ENCODE measurements around the gene CACNB2.
"Not testable (repeated sequence)": the region's sequence is repeated elsewhere in the genome, so short reads cannot be mapped to it uniquely, and the experiment has no call there.

The CACNB2 gene

GRCh38 chr10:18532881-18533535 is 392.8 kb downstream of the CACNB2 start:
- DNase-seq = no peak

- no peak for DNase-seq
These were observed 393.7 kb downstream of the CACNB2 start for GRCh38 chr10:18533896-18534295.

- DNase-seq = no peak
These were observed 399.1 kb downstream of the CACNB2 start for GRCh38 chr10:18539335-18539734.

GRCh38 chr10:18540195-18540594 is 400.0 kb downstream of the CACNB2 start:
- DNase-seq = no peak

- DNase-seq = no peak
These were observed 402.6 kb downstream of the CACNB2 start for GRCh38 chr10:18542832-18543231.

GRCh38 chr10:18545621-18546305 is 405.5 kb downstream of the CACNB2 start:
- no peak for DNase-seq

GRCh38 chr10:18549105-18549504 is 408.9 kb downstream of the CACNB2 start:
- DNase-seq = no peak

GRCh38 chr10:18551473-18551872 is 411.2 kb downstream of the CACNB2 start:
- no peak for DNase-seq

GRCh38 chr10:18554479-18554878 is 414.3 kb downstream of the CACNB2 start:
- DNase-seq = no peak

GRCh38 chr10:18556522-18557147 is 416.4 kb downstream of the CACNB2 start:
- no peak for DNase-seq

- no peak for DNase-seq
These were observed 417.7 kb downstream of the CACNB2 start for GRCh38 chr10:18557960-18558359.

GRCh38 chr10:18561861-18562551 is 421.8 kb downstream of the CACNB2 start:
- DNase-seq = no peak

- no peak for DNase-seq
These were observed 422.9 kb downstream of the CACNB2 start for GRCh38 chr10:18563003-18563726.

- no peak for DNase-seq
These were observed 424.8 kb downstream of the CACNB2 start for GRCh38 chr10:18565006-18565405.

GRCh38 chr10:18566177-18566576 is 426.0 kb downstream of the CACNB2 start:
- no peak for DNase-seq

GRCh38 chr10:18567343-18567856 is 427.2 kb downstream of the CACNB2 start:
- DNase-seq = no peak

- not testable (repeated sequence) for DNase-seq
These were observed 430.2 kb downstream of the CACNB2 start for GRCh38 chr10:18570386-18570785.

- no peak for DNase-seq
These were observed 430.9 kb downstream of the CACNB2 start for GRCh38 chr10:18571076-18571475.

- DNase-seq = no peak
These were observed 431.6 kb downstream of the CACNB2 start for GRCh38 chr10:18571780-18572179.

- DNase-seq = no peak
These were observed 432.8 kb downstream of the CACNB2 start for GRCh38 chr10:18572959-18573561.

- no peak for DNase-seq
These were observed 436.4 kb downstream of the CACNB2 start for GRCh38 chr10:18576586-18576985.
